ENCODE results near the gene HECW1.

Gene HECW1

DNA sequence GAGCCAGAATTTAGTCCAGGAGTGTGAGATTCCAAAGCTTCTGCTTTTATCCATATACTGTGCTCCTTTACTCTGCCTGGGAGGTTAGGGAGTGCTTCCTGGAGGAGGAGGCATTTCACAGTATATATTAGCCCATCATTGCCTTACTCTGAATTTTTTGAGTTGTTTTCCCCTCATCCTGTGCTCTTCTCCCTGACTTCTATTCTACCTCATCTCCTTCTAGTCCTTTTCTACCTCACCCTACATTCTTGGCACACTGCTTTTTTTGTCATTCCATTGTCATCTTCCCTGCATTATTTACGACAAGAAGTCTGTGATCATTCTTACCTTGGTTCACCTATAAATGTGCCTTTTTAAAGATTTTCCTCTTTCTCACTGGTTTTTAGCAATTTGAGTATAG is 491.8 kb downstream of the HECW1 start:
- DNase-seq (ENCODE audit: low read depth, low spot score) = no peak

DNA sequence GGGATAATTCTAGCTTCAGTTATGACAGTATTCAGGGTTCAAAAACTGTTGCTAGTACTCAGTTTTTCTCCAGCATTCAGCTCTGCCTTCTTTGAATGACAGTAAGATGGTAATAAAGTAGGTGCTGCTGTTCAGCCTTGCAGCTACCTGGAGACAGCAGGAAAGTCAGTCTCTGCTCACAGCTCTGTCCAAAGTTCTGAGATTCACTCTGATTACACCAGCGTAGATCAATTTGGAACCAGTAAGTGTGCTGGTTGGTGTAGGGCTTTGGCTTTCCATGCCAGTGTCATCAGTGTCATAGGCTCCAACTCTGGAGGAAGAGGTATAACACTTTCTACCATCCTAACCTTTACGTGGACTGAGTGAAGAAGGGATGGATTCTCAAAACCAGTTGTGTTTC is 496.6 kb downstream of the HECW1 start:
- DNase-seq (ENCODE audit: low read depth, low spot score) = no peak

GRCh38 chr7:43612128-43612527 is 499.7 kb downstream of the HECW1 start:
- no peak for DNase-seq (ENCODE audit: low read depth, low spot score)

- no peak for DNase-seq (ENCODE audit: low read depth, low spot score)
These were observed 500.4 kb downstream of the HECW1 start for GRCh38 chr7:43612599-43613589.
